Epithelial cell of esophagus (primary cell): Measurements from ENCODE around the gene C12orf42.

Experiments
- DNase-seq: peaks from one replicate; pipeline ENCODE4 v3.0.0; 2010; ENCODE audit warnings: low read depth
- H3K4me3 ChIP-seq: 2 replicates; pipeline ENCODE4 v1.5.1; 2011; ENCODE audit warnings: mild to moderate bottlenecking, low read length, control low read depth
- TF ChIP-seq, protein P1 (sequence below): IDR thresholded peaks from 2 replicates; pipeline ENCODE4 v1.5.1; 2011; ENCODE audit warnings: low read depth, mild to moderate bottlenecking, low read length, control low read depth, inconsistent platforms; ENCODE audit not compliant: insufficient read depth; ENCODE audit errors: missing control alignments

C12orf42 gene

DNA sequence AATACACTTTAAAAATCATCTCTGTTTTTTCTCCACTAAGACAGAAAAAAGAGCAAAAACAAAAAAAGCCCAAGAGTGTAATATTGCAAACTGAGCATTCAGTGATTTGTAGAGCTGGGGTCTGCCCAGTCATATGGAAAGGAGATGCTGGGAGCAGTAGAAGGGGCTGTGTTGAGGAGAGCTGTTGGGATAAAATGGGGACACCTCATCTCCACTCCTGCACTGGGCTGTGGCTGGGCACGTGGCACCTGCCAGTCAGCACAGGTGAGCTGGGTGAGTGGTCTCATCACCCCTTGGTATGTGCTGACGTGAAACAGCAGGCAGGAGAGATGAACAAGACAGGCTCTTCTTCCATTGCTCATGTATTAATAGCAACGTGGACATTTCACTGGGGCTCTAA lies 217.4 kb downstream of the C12orf42 start:
- TF ChIP-seq, protein P1, sequence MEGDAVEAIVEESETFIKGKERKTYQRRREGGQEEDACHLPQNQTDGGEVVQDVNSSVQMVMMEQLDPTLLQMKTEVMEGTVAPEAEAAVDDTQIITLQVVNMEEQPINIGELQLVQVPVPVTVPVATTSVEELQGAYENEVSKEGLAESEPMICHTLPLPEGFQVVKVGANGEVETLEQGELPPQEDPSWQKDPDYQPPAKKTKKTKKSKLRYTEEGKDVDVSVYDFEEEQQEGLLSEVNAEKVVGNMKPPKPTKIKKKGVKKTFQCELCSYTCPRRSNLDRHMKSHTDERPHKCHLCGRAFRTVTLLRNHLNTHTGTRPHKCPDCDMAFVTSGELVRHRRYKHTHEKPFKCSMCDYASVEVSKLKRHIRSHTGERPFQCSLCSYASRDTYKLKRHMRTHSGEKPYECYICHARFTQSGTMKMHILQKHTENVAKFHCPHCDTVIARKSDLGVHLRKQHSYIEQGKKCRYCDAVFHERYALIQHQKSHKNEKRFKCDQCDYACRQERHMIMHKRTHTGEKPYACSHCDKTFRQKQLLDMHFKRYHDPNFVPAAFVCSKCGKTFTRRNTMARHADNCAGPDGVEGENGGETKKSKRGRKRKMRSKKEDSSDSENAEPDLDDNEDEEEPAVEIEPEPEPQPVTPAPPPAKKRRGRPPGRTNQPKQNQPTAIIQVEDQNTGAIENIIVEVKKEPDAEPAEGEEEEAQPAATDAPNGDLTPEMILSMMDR, result no peak
- no peak overlapping the region for H3K4me3 ChIP-seq
- DNase-seq, result no peak

DNA sequence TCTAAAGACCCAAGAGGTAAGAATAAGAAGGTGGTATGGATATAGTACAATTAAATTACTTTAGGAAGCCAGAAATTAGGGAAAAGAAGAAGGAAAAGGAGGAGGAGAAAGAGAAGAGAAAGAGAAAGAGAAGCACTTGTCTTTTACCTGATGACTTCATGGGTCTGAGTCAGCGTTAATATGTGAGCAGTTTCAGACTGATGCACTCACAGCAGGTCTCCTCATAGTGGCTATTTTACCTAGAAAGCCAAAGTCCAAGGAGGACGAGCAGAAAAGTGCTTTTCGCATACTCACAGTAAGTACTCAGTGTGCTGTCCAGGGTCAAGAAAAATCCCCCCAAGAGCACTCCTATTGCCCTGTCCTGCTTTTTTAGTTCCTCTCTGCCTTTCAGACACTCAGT lies 222.1 kb downstream of the C12orf42 start:
- TF ChIP-seq, protein P1, result no peak
- no peak overlapping the region for H3K4me3 ChIP-seq
- peak; percentile 57 for DNase-seq

DNA sequence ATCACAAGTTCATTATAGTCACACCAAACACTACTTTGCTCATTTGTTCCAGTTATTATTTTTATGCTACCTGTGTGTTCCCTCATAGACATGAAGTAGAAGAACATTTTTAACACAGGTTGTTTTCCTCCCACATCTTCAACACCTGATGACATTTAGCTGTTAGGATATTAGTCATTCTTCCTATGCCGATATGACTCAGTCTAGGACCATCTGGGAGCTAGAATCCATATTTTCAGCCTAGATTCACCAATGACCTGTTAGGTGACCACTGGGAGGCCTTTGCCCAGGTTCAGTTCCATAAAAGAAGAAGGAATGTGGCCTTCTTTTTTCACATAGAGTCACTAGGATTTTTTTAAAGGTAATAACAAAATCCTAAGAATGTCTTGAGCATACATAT lies 222.8 kb downstream of the C12orf42 start:
- no peak overlapping the region for H3K4me3 ChIP-seq
- peak; percentile 56 for DNase-seq
- TF ChIP-seq, protein P1, result no peak

DNA sequence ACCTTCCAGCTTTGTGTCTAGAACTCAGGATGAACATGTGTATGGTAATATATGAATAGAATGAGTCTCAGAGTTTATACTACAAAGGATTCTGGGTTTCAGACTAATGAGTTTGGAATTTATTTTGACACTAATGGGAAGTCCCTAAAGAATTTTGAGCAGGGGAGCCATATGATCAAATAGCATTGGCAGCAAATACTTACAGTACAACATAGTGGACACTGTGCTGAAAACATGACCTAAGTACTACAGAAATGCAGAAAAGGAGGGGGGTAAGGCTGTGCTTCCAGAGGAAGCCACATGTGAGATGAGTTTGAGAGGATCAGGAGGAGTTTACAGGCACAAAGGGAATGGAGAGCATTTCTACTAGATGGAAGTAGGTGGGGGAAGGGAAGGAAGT lies 225.8 kb downstream of the C12orf42 start:
- TF ChIP-seq, protein P1, result no peak
- DNase-seq, result peak; percentile 48
- H3K4me3 ChIP-seq, result no peak overlapping the region

DNA sequence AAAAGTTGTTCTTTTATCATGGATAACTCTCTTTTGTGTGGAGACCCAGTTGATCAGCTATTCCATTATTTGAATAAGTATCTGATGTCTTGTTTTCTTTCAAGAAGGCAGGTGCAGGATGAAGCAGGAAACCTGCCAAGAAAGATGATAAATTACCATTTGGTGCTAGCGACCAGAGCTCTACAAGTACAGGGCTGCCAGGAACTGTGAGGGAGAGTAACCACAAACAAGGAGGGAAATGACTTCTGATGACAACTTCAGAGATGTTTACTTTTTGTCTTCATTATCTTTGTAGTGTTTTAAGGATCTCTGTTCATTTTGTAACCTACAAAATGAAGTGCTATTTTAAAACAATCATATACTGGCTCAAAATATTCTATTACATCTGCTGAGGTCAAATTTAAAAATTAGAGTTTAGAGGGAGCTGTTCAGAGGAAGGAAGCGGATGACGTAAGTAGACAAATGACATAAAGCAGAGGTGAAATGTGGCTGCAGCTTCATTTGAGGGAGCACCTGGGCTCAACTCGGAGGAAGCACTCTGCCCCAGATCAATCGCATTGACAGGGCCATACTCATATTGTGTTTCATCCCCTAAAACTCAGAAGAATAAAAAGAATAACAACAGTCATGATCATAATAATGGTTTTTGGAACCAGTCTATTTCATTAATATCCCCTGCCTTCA lies 226.8 kb downstream of the C12orf42 start:
- DNase-seq, result no peak
- H3K4me3 ChIP-seq, result no peak overlapping the region
- TF ChIP-seq, protein P1, result no peak

DNA sequence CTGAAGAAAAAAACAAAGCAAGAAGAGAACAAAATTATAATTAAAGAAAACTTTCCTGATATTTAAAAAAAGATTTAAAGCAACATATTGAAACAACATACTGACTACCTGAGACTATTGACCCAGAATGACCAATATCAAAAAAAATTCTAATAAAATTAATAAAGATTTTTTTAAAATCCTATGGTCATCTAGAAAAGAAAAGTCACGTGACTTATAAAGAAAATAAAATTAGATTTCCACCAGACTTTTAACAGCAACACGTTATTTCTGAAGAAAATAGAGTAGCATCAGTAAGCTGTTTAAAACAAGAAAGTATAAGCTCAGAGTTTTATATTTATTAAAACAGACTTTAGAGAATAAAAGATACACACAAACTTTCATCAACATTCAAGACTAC lies 238.0 kb downstream of the C12orf42 start:
- TF ChIP-seq, protein P1, result no peak
- DNase-seq, result no peak

More for the DNA sequence above, 238.0 kb downstream of the C12orf42 start:
- H3K4me3 ChIP-seq, result no peak overlapping the region
